GM21825 (cell line): Measurements from ENCODE around the gene PLEKHN1.

Experiments used
- ATAC-seq: cut with Tn5 transposase; IDR thresholded peaks from one replicate; pipeline ENCODE4 v1.9.1; 2021; ENCODE audit warnings: mild to moderate bottlenecking, moderate library complexity; ENCODE audit not compliant: unreplicated experiment

The PLEKHN1 gene

GRCh38 chr1:1023700-1024099 is 57.4 kb downstream of the PLEKHN1 start:
- no peak for ATAC-seq

GRCh38 chr1:1024149-1024770 is 58.0 kb downstream of the PLEKHN1 start:
- no peak for ATAC-seq

- no peak for ATAC-seq
Observed at GRCh38 chr1:1024771-1025699, 58.8 kb downstream of the PLEKHN1 start.
